Mesothelial cell of epicardium (in vitro differentiated cells): Measurements from ENCODE around the gene DCAF10. TPM values are rescaled to one million over a fixed set of nuclear protein-coding genes. Genes with fewer than 3 reads are reported as not detected.

Experiments
- DNase-seq, 2 experiments: peaks; one replicate each; pipeline ENCODE4 v3.0.0; 2021; ENCODE audit warnings: low spot score in 2 of 2; ENCODE audit not compliant: unreplicated experiment in 2 of 2
- H3K27ac Mint-ChIP-seq: 2 replicates; pipeline ENCODE4 v1.8.0; 2021; ENCODE audit warnings: mixed read lengths
- H3K27me3 Mint-ChIP-seq: 2 replicates; pipeline ENCODE4 v1.8.0; 2021; ENCODE audit warnings: low read depth, mixed read lengths
- H3K36me3 Mint-ChIP-seq: 2 replicates; pipeline ENCODE4 v1.8.0; 2021; ENCODE audit warnings: mixed read lengths
- H3K4me1 Mint-ChIP-seq: 2 replicates; pipeline ENCODE4 v1.8.0; 2021; ENCODE audit warnings: mixed read lengths
- H3K4me3 Mint-ChIP-seq: 2 replicates; pipeline ENCODE4 v1.8.0; 2021; ENCODE audit warnings: mild to moderate bottlenecking, moderate library complexity, mixed read lengths
- H3K9me3 Mint-ChIP-seq: 2 replicates; pipeline ENCODE4 v1.8.0; 2021; ENCODE audit warnings: mixed read lengths
- total RNA-seq: library from RNA; stranded (reverse); gene quantifications from 3 replicates; pipeline ENCODE4 v1.2.1, GENCODE V29; 2021
- TF ChIP-seq, protein P1 (sequence below): fragments of 200-600 bp; sonication (generic); IDR thresholded peaks from one replicate; pipeline ENCODE4 v1.5.0; 2021; ENCODE audit warnings: antibody characterized with exemption; ENCODE audit not compliant: unreplicated experiment

The DCAF10 gene
- total RNA-seq, 1 donor from 2014 or later: 30.9 TPM

DNA sequence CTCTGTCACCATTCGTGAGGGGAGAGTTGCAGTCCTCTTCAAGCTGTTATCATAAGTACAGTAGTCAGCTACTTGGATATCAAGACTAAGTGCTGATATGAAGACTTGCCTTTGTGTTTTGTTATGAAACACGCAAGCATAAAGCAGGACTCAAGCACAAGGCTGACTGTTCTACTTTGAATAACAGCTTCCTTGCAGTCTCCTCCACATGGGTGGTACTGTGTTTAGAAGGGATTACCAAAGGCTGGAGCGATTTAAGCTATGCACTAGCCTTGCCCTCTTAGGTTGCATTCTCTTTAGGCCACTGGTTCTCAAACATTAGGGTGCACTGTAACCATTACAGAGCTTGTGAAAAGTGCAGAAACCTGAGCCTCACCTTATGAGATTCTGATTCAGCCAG lies 61.9 kb downstream of the DCAF10 start:
- no peaks in the 10 kb centered on the region for H3K4me1 Mint-ChIP-seq
- H3K27ac Mint-ChIP-seq: no peak overlapping the region
- H3K4me3 Mint-ChIP-seq: no peak overlapping the region
- no peaks in the 10 kb centered on the region for H3K27me3 Mint-ChIP-seq
- TF ChIP-seq, protein P1, sequence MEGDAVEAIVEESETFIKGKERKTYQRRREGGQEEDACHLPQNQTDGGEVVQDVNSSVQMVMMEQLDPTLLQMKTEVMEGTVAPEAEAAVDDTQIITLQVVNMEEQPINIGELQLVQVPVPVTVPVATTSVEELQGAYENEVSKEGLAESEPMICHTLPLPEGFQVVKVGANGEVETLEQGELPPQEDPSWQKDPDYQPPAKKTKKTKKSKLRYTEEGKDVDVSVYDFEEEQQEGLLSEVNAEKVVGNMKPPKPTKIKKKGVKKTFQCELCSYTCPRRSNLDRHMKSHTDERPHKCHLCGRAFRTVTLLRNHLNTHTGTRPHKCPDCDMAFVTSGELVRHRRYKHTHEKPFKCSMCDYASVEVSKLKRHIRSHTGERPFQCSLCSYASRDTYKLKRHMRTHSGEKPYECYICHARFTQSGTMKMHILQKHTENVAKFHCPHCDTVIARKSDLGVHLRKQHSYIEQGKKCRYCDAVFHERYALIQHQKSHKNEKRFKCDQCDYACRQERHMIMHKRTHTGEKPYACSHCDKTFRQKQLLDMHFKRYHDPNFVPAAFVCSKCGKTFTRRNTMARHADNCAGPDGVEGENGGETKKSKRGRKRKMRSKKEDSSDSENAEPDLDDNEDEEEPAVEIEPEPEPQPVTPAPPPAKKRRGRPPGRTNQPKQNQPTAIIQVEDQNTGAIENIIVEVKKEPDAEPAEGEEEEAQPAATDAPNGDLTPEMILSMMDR: no peak
- no peak for DNase-seq
- H3K36me3 Mint-ChIP-seq: peaks cover 23% of the 10 kb centered on the region
- H3K9me3 Mint-ChIP-seq: peaks cover 3% of the 10 kb centered on the region

DNA sequence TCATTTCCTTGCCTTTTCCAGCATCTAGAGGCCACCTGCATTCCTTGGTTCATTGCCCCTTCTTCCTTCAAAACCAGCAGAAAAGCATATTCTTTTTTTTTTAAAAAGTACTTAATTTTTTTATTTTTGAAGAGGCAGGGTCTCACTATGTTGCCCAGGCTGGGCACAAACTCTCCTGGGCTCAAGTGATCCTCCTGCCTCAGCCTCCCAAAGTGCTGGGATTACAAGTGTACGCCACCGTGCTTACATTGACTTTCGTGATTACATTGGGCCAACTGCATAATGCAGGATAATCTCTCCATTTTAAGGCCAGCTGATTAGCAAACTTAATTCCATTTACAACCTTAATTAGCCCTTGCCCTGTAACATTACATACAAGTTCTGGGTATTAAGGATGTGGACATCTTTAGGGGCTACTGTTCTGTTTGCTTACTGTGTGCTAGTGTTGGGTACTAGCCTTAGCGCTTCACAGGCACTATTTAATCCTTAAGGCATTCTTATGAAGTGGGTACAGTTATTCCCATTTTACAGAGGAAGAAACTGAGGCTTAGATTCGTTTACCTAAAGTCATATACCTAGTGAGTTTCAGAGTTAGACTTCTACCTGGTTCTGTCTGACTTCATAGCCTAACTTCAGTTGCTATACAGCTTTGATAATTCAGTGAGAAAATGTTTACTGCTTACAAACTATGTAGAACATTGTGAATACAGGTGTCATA lies 69.6 kb downstream of the DCAF10 start:
- Mint-ChIP-seq H3K36me3 (peaks cover 7% of the 10 kb centered on the region), H3K27me3 (no peaks in the 10 kb centered on the region), H3K4me3 (no peak overlapping the region), H3K27ac (no peak overlapping the region), H3K9me3 (peaks cover 3% of the 10 kb centered on the region), H3K4me1 (no peaks in the 10 kb centered on the region)
- TF ChIP-seq, protein P1: no peak
- no peak for DNase-seq

DNA sequence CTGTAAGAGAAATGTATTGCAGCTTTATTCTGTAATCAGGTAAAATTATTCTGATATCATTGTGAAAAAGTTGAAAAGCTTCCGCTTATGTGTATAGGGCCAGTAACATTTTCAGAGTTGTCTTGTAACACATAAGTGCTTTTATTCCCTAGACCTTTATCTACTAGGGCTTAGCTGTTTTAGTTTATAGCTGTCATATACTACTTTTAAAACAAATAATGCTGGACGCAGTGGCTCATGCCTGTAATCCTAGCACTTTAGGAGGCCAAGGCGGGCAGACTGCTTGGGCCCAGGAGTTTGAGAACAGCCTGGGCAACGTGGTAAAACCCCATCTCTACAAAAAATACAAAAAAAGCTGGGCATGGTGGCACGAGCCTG lies 70.2 kb downstream of the DCAF10 start:
- peaks cover 3% of the 10 kb centered on the region for H3K9me3 Mint-ChIP-seq
- H3K36me3 Mint-ChIP-seq: peaks cover 11% of the 10 kb centered on the region
- H3K4me1 Mint-ChIP-seq: no peaks in the 10 kb centered on the region
- H3K4me3 Mint-ChIP-seq: no peak overlapping the region
- H3K27ac Mint-ChIP-seq: no peak overlapping the region
- H3K27me3 Mint-ChIP-seq: no peaks in the 10 kb centered on the region
- TF ChIP-seq, protein P1: no peak
- no peak for DNase-seq

DNA sequence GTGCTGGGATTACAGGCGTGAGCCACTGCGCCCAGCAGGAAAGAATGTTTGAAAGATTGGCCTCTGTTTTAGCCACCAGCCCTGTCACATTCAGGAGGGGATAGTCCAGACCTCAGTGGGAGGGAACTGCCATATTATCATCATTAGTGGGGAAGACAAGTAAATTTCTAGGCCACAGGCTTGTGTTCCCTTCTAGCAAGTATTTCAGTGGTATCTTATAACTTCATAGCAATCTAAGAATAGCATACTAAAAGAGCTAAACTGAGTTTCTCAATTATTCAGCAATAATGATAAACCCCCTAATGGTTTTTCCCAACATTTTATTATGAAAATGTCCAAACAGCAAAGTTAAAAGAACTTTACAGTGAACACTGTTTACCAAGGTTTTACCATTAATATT lies 73.4 kb downstream of the DCAF10 start:
- H3K4me1 Mint-ChIP-seq: no peaks in the 10 kb centered on the region
- H3K27me3 Mint-ChIP-seq: no peaks in the 10 kb centered on the region
- TF ChIP-seq, protein P1: no peak
- no peak overlapping the region for H3K4me3 Mint-ChIP-seq
- H3K36me3 Mint-ChIP-seq: peaks cover 15% of the 10 kb centered on the region
- H3K9me3 Mint-ChIP-seq: peaks cover 5% of the 10 kb centered on the region
- H3K27ac Mint-ChIP-seq: no peak overlapping the region
- DNase-seq: no peak

- Mint-ChIP-seq H3K9me3 (peaks cover 5% of the 10 kb centered on the region), H3K27me3 (no peaks in the 10 kb centered on the region), H3K4me3 (no peak overlapping the region), H3K4me1 (no peaks in the 10 kb centered on the region), H3K27ac (no peak overlapping the region), H3K36me3 (peaks cover 28% of the 10 kb centered on the region)
- no peak for DNase-seq
- TF ChIP-seq, protein P1: no peak
Observed at GRCh38 chr9:37876376-37876775, 75.8 kb downstream of the DCAF10 start.
